WI38 (cell line): Measurements from ENCODE around the gene SHISA5.

Source experiments
- H3K4me3 ChIP-seq: 2 replicates; pipeline ENCODE4 v1.5.1; 2011; ENCODE audit warnings: low read depth, mild to moderate bottlenecking, control low read depth, low read length
- CTCF ChIP-seq: IDR thresholded peaks from 2 replicates; pipeline ENCODE4 v1.5.1; 2012; ENCODE audit warnings: low read depth, mild to moderate bottlenecking, control low read depth, low read length

SHISA5 gene

GRCh38 chr3:48423883-48424695 is 79.9 kb downstream of the SHISA5 start:
- no peak for TF ChIP-seq CTCF
- no peak overlapping the region for H3K4me3 ChIP-seq

- TF ChIP-seq CTCF, result no peak
- no peak overlapping the region for H3K4me3 ChIP-seq
Observed at GRCh38 chr3:48423241-48423882, 80.6 kb downstream of the SHISA5 start.

GRCh38 chr3:48422681-48423080 is 81.3 kb downstream of the SHISA5 start:
- no peak overlapping the region for H3K4me3 ChIP-seq
- no peak for TF ChIP-seq CTCF

- no peak overlapping the region for H3K4me3 ChIP-seq
- no peak for TF ChIP-seq CTCF
Observed at GRCh38 chr3:48422272-48422671, 81.7 kb downstream of the SHISA5 start.

- no peak overlapping the region for H3K4me3 ChIP-seq
- TF ChIP-seq CTCF, result no peak
Observed at GRCh38 chr3:48420561-48420960, 83.4 kb downstream of the SHISA5 start.

GRCh38 chr3:48419597-48419996 is 84.4 kb downstream of the SHISA5 start:
- TF ChIP-seq CTCF, result no peak
- H3K4me3 ChIP-seq, result no peak overlapping the region

GRCh38 chr3:48419149-48419548 is 84.8 kb downstream of the SHISA5 start:
- no peak overlapping the region for H3K4me3 ChIP-seq
- no peak for TF ChIP-seq CTCF
